GM21619 (cell line): ENCODE data around the gene MYO1E.
A peak's percentile ranks its signal among the peaks of the same experiment; 100 is the strongest.
"Not testable (repeated sequence)": the region's sequence is repeated elsewhere in the genome, so short reads cannot be mapped to it uniquely, and the experiment has no call there.

Experiments used
- ATAC-seq: cut with Tn5 transposase; IDR thresholded peaks from one replicate; pipeline ENCODE4 v1.9.1; 2021; ENCODE audit not compliant: unreplicated experiment

The MYO1E gene

GRCh38 chr15:59147666-59148065 is 225.0 kb downstream of the MYO1E start:
- ATAC-seq, result no peak

- not testable (repeated sequence) for ATAC-seq
These were observed 228.1 kb downstream of the MYO1E start for GRCh38 chr15:59144594-59144993.

- ATAC-seq, result no peak
These were observed 229.4 kb downstream of the MYO1E start for GRCh38 chr15:59143281-59143680.

GRCh38 chr15:59140422-59141226 is 232.0 kb downstream of the MYO1E start:
- ATAC-seq, result no peak

GRCh38 chr15:59138243-59138642 is 234.4 kb downstream of the MYO1E start:
- ATAC-seq, result peak; percentile 64

- ATAC-seq, result no peak
These were observed 235.1 kb downstream of the MYO1E start for GRCh38 chr15:59137566-59137965.

- no peak for ATAC-seq
These were observed 238.7 kb downstream of the MYO1E start for GRCh38 chr15:59133929-59134427.

- no peak for ATAC-seq
These were observed 240.6 kb downstream of the MYO1E start for GRCh38 chr15:59131969-59132562.

- no peak for ATAC-seq
These were observed 241.2 kb downstream of the MYO1E start for GRCh38 chr15:59131456-59131855.

GRCh38 chr15:59127255-59127654 is 245.4 kb downstream of the MYO1E start:
- not testable (repeated sequence) for ATAC-seq

- not testable (repeated sequence) for ATAC-seq
These were observed 247.0 kb downstream of the MYO1E start for GRCh38 chr15:59125683-59126082.

GRCh38 chr15:59124261-59124660 is 248.4 kb downstream of the MYO1E start:
- no peak for ATAC-seq

GRCh38 chr15:59120937-59121336 is 251.7 kb downstream of the MYO1E start:
- no peak for ATAC-seq

GRCh38 chr15:59119625-59120024 is 253.0 kb downstream of the MYO1E start:
- ATAC-seq, result no peak

- no peak for ATAC-seq
These were observed 255.9 kb downstream of the MYO1E start for GRCh38 chr15:59116771-59117170.

- no peak for ATAC-seq
These were observed 256.5 kb downstream of the MYO1E start for GRCh38 chr15:59116141-59116540.

GRCh38 chr15:59115047-59115446 is 257.6 kb downstream of the MYO1E start:
- no peak for ATAC-seq

GRCh38 chr15:59111251-59111650 is 261.4 kb downstream of the MYO1E start:
- no peak for ATAC-seq

GRCh38 chr15:59105854-59106253 is 266.8 kb downstream of the MYO1E start:
- no peak for ATAC-seq

GRCh38 chr15:59104912-59105732 is 267.5 kb downstream of the MYO1E start, which contains the start of gene CCNB2:
Gene CCNB2, plus strand, starts transcription at chr15:59105146. Its CDS starts 123 bp downstream, at chr15:59105269.
- ATAC-seq, result peak; percentile 99

- ATAC-seq, result no peak
These were observed 268.1 kb downstream of the MYO1E start for GRCh38 chr15:59104602-59104911.
